Right hindlimb (tissue), 1 donor: Measurements from ENCODE around the gene FANCG.

ENCODE experiments used
- DNase-seq: peaks from one replicate; pipeline ENCODE4 v3.0.0-alpha.2; 2018

FANCG gene

GRCh38 chr9:35079426-35080341, at the start of gene FANCG:
Gene FANCG, minus strand, starts transcription at chr9:35079942. Its CDS starts 418 bp downstream, at chr9:35079524.
- peak; percentile 96 for DNase-seq

GRCh38 chr9:35116898-35117551, 37.3 kb upstream of the FANCG start:
- peak; percentile 92 for DNase-seq

GRCh38 chr9:35116539-35116897, 36.8 kb upstream of the FANCG start:
- DNase-seq: no peak

- peak; percentile 99 for DNase-seq
Observed at GRCh38 chr9:35115680-35116538, 36.2 kb upstream of the FANCG start, which contains the start of gene ATOSB. Gene ATOSB, minus strand, starts transcription at chr9:35115862. Its CDS starts 7,588 bp downstream, at chr9:35108274.

GRCh38 chr9:35114840-35115628, 35.3 kb upstream of the FANCG start:
- peak; percentile 62 for DNase-seq

GRCh38 chr9:35114113-35114839, 34.5 kb upstream of the FANCG start:
- peak; percentile 92 for DNase-seq

- no peak for DNase-seq
Observed at GRCh38 chr9:35112257-35113020, 32.7 kb upstream of the FANCG start.

GRCh38 chr9:35111001-35111933, 31.5 kb upstream of the FANCG start:
- DNase-seq: peak; percentile 98

GRCh38 chr9:35110327-35110761, 30.6 kb upstream of the FANCG start:
- peak; percentile 54 for DNase-seq

GRCh38 chr9:35108946-35109575, 29.3 kb upstream of the FANCG start:
- no peak for DNase-seq

- no peak for DNase-seq
Observed at GRCh38 chr9:35108461-35108860, 28.7 kb upstream of the FANCG start.

- no peak for DNase-seq
Observed at GRCh38 chr9:35107297-35108290, 27.9 kb upstream of the FANCG start.

- no peak for DNase-seq
Observed at GRCh38 chr9:35106343-35106730, 26.6 kb upstream of the FANCG start.

- DNase-seq: no peak
Observed at GRCh38 chr9:35105571-35106342, 26.0 kb upstream of the FANCG start.

GRCh38 chr9:35105126-35105525, 25.4 kb upstream of the FANCG start:
- no peak for DNase-seq

- no peak for DNase-seq
Observed at GRCh38 chr9:35104586-35104985, 24.8 kb upstream of the FANCG start.

- DNase-seq: no peak
Observed at GRCh38 chr9:35103660-35104191, 24.0 kb upstream of the FANCG start.
